Measurements from ENCODE around the gene GDI2. TPM values are rescaled to one million over a fixed set of nuclear protein-coding genes. Genes with fewer than 3 reads are reported as not detected.

The GDI2 gene
- total and polyA plus RNA-seq, 7 donors, result 178 to 238 (median 203) TPM

- WGBS, 2 donors, result 35 to 62% methylated on average over 2 of the region's 2 CpGs
- intact Hi-C loops (cut with DNase I), result no loop called here
- TF ChIP-seq POLR2AphosphoS5 (IDR thresholded peaks at IDR 0.05), result no peak
- TF ChIP-seq CTCF (IDR thresholded peaks at IDR 0.05), result no peak
- TF ChIP-seq EP300 (IDR thresholded peaks at IDR 0.05), result no peak
- TF ChIP-seq POLR2A (IDR thresholded peaks at IDR 0.05), result no peak
- Histone ChIP-seq H3K4me1 (peaks cover 0 to 65% (median 45%) of the 10 kb centered on the region in 4 donors), H3K9me3 (no peaks in the 10 kb centered on the region), H3K27ac (peak overlapping the region in 1 of 4 donors; percentile 13), H3K27me3 (no peaks in the 10 kb centered on the region), H3K4me3 (no peak overlapping the region), H3K36me3 (peaks cover 0 to 4% (median 2%) of the 10 kb centered on the region in 4 donors)
- no peak for DNase-seq
Observed at GRCh38 chr10:5806745-5807144, 6.5 kb downstream of the GDI2 start.

GRCh38 chr10:5805711-5806110, 7.5 kb downstream of the GDI2 start:
- WGBS, 2 donors, result 77 to 78% methylated on average over 4 of the region's 4 CpGs
- TF ChIP-seq CTCF (IDR thresholded peaks at IDR 0.05) (no peak), POLR2AphosphoS5 (IDR thresholded peaks at IDR 0.05) (no peak), POLR2A (IDR thresholded peaks at IDR 0.05) (no peak), EP300 (IDR thresholded peaks at IDR 0.05) (no peak)
- Histone ChIP-seq H3K4me3 (no peak overlapping the region), H3K27ac (no peak overlapping the region), H3K36me3 (peaks cover 0 to 4% (median 2%) of the 10 kb centered on the region in 4 donors), H3K9me3 (no peaks in the 10 kb centered on the region), H3K27me3 (no peaks in the 10 kb centered on the region), H3K4me1 (peaks cover 0 to 55% (median 35%) of the 10 kb centered on the region in 4 donors)
- DNase-seq, result no peak
- intact Hi-C loops (cut with DNase I), result no loop called here

GRCh38 chr10:5805260-5805659, 8.0 kb downstream of the GDI2 start:
- H3K4me3 ChIP-seq, result no peak overlapping the region
- 89 to 93% methylated on average over 2 of the region's 2 CpGs for WGBS, 2 donors
- no peak overlapping the region for H3K27ac ChIP-seq
- intact Hi-C loops (cut with DNase I), result no loop called here
- peaks cover 0 to 8% (median 2%) of the 10 kb centered on the region in 4 donors for H3K36me3 ChIP-seq
- H3K4me1 ChIP-seq, result peaks cover 0 to 50% (median 31%) of the 10 kb centered on the region in 4 donors
- H3K9me3 ChIP-seq, result no peaks in the 10 kb centered on the region
- H3K27me3 ChIP-seq, result no peaks in the 10 kb centered on the region
- TF ChIP-seq CTCF (IDR thresholded peaks at IDR 0.05), result no peak
- TF ChIP-seq POLR2A (IDR thresholded peaks at IDR 0.05), result no peak
- TF ChIP-seq EP300 (IDR thresholded peaks at IDR 0.05), result no peak
- no peak for TF ChIP-seq POLR2AphosphoS5 (IDR thresholded peaks at IDR 0.05)
- no peak for DNase-seq

GRCh38 chr10:5804386-5804785, 8.8 kb downstream of the GDI2 start:
- H3K4me3 ChIP-seq, result no peak overlapping the region
- DNase-seq, result no peak
- peaks cover 0 to 42% (median 22%) of the 10 kb centered on the region in 4 donors for H3K4me1 ChIP-seq
- no peak overlapping the region for H3K27ac ChIP-seq
- WGBS, 2 donors, result 66 to 84% methylated on average over 4 of the region's 4 CpGs
- intact Hi-C loops (cut with DNase I), result no loop called here
- no peaks in the 10 kb centered on the region for H3K27me3 ChIP-seq
- no peaks in the 10 kb centered on the region for H3K9me3 ChIP-seq
- TF ChIP-seq POLR2AphosphoS5 (IDR thresholded peaks at IDR 0.05), result no peak
- TF ChIP-seq POLR2A (IDR thresholded peaks at IDR 0.05), result no peak
- no peak for TF ChIP-seq EP300 (IDR thresholded peaks at IDR 0.05)
- no peak for TF ChIP-seq CTCF (IDR thresholded peaks at IDR 0.05)
- H3K36me3 ChIP-seq, result peaks cover 0 to 17% (median 4%) of the 10 kb centered on the region in 4 donors

- Histone ChIP-seq H3K9me3 (no peaks in the 10 kb centered on the region), H3K27me3 (no peaks in the 10 kb centered on the region), H3K36me3 (peaks cover 6 to 50% (median 14%) of the 10 kb centered on the region in 4 donors), H3K27ac (no peak overlapping the region), H3K4me3 (no peak overlapping the region), H3K4me1 (peaks cover 0 to 12% (median 5%) of the 10 kb centered on the region in 4 donors)
- intact Hi-C loops (cut with DNase I), result no loop called here
- TF ChIP-seq CTCF (IDR thresholded peaks at IDR 0.05) (no peak), POLR2A (IDR thresholded peaks at IDR 0.05) (no peak), EP300 (IDR thresholded peaks at IDR 0.05) (no peak), POLR2AphosphoS5 (IDR thresholded peaks at IDR 0.05) (no peak)
- no peak for DNase-seq
- WGBS, 2 donors, result 97 to 98% methylated on average over 3 of the region's 3 CpGs
Observed at GRCh38 chr10:5800782-5801181, 12.5 kb downstream of the GDI2 start.
